HT-29 (cell line): ENCODE data around the gene FSTL4. TPM values are rescaled to one million over a fixed set of nuclear protein-coding genes. Genes with fewer than 3 reads are reported as not detected.

Source experiments
- DNase-seq: peaks from one replicate; pipeline ENCODE4 v3.0.0-alpha.2; 2015; ENCODE audit warnings: low spot score
- total RNA-seq: library from RNA; depleted of rRNA; stranded (reverse); fragments of >200 nt; shearing (Covaris generic); gene quantifications from 2 replicates; pipeline ENCODE4 v1.2.3, GENCODE V29; 2014

The FSTL4 gene
- total RNA-seq, 1 experiment from 2014 or later, result 0.33 TPM

DNA sequence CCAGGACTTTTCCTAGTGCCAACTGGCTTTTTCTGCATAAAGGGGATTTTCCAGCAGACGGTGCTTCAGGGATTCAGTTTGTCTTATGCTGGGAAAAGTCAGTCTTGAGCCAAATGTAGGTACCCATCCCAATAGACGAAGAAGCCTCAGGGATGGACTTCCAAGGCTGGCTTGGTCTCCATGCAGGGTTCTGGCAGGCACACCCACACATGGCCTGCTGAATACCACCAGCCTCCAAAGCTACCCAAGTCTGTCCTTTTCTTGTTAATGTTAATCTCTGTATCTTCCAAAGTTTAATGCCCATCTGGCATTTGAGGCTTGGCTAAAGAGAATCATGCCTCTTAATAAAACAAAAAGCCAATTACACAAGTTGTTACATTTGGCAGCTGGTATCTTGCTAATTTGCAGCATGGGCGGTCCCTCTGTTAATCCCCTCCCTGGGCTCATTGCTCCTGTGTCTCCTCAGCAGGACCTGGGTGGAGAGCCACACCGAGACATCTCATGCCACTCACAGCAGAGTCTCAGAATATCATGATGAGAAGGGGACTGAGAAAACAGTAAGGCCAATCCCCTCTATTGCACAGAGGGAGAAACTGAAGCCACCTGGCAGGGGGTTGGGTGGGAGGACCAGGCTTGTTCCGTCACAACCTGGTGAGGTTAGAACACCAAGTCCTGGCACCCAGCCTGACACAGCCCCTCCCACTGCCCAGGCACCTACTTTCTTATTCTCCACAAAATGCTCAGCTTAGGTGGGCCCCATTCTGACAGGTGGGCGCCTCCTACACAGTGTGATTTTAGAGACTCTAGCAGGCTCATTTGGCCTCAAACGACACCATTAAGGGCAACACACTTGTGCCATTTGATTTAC, 243.2 kb downstream of the FSTL4 start:
- no peak for DNase-seq

DNA sequence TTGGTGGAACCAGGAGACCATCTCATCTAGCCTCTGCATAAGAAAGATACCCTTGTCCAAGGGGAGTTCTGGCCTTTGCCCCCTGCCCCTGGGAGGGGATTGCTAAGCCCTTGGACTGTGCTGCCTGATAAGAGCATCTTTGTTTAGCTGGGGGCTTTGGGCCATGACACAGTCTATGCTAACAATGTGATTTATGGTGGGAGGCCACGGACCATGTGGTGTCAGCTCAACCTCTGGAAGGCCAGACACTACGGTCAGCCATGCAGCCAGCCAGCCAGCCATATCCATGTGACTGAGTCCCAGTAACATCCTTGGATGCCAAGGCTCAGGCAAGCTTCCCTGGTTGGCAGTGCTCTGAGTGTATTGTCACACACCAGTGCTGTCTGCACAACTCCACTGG, 244.4 kb downstream of the FSTL4 start:
- no peak for DNase-seq

GRCh38 chr5:133367071-133367786, 245.1 kb downstream of the FSTL4 start:
- no peak for DNase-seq

DNA sequence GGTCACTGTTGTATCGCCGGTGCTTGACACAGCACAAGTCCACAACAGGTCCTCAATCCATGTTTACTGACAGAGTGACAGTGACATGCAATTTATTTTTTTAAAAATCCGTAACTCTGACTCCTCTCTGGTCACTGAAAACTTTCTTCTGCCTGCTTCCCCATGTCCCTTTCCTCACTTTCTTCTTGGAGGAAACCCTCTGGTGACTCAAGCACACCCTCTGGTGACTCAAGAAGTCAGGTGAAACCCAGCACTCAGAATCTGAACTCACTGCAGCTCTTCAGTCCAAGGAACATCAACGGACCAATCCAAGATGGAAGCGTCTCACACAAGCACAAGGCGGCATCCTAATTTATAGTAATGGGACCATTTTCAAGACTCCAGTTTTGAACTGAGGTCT, 245.9 kb downstream of the FSTL4 start:
- DNase-seq, result no peak

GRCh38 chr5:133365738-133366137, 246.6 kb downstream of the FSTL4 start:
- DNase-seq, result no peak

DNA sequence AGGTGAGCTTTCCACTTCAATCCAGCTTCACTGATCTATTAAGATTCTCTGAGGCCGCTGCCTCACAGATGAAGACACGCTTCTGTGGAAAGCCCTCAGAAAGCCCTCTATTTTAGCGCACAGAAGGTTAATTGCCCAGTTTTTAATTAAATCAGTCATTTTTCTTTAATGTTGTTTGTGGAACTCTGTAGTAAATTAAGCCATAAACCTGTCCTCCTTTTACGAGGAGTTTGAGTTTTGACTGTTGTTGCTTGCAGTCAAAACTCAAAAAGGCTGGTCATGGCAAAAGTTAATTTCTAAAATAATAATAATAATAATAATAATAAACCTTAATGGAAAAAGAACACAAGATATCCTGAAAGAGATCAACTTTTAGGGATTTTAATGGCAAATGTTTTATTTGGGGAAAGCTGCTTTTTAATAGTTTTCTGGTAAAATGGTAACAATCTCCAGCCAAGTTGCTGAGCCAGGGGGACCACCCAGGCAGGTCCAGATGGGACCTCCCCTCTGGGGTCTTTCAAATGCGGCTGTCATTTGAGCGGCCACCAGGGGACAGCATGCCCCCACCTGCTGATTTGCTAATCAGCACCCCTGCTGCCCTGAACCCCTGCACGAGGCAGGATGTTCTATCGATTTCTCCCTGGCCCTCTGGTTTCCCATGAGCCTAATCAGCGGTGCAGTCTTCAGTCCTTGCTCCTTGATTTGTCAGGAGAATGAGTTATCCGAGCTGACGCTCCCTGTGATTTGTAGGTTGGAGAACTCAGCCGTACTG, 247.2 kb downstream of the FSTL4 start:
- DNase-seq, result no peak

- DNase-seq, result no peak
These were observed 248.3 kb downstream of the FSTL4 start for GRCh38 chr5:133363807-133364587.

GRCh38 chr5:133362438-133362837, 249.9 kb downstream of the FSTL4 start:
- DNase-seq, result no peak

GRCh38 chr5:133361922-133362321, 250.4 kb downstream of the FSTL4 start:
- DNase-seq, result no peak

DNA sequence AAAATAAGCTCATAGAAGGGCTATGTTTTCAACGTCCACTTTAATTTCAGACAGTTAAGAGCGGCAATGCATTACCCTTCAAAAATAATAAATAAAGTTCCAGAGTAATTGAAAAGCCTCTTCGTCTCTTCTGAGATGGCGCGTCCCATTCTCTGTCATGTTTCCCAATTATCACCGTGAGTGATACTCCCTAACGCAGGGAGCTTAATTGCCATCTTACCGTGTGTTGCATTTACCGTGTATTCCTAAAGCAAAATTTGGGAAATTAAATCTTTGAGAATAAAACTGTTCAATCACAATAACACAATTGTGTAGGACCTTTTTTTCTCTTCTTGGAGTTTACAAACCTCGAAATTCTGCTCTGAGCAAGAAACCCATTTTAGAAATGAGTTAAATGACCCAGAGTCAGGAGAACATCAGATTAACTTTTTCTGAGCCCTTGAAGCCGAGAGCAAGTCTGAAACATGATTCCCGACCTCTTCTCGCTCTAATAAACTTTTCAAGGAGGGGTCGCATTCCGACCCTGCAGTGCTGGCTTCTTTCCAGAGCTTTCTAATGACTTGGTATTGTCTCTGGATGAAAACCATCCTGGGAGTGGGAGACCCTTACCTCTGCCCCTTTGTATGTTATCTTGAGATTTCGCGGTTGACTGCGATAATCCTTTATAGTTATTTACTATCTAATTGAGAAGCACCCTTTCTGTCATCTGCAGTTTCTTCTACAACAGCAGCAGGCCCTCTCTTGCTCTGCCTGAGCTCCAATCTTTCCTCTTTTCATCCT, 251.5 kb downstream of the FSTL4 start:
- no peak for DNase-seq

GRCh38 chr5:133359861-133360260, 252.5 kb downstream of the FSTL4 start:
- no peak for DNase-seq

DNA sequence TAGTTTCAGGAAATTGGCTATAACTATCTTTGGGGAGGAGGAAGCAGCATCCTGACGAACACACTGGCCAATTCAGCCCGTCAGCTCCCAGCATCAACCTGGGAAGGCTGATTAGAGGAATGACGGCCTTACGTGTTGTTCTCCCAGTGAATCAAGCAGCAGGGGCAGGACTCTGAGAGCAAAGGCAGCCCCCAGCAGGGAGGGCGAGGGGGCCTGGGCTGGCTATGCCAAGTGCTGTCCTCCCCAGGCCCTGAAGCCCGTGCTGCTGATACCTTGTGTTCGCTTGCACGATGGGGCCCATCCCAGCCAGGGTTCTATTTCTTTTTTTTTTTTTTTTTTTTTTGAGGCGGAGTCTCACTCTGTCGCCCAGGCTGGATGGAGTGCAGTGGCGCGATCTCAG, 254.1 kb downstream of the FSTL4 start:
- no peak for DNase-seq

GRCh38 chr5:133357758-133358157, 254.6 kb downstream of the FSTL4 start:
- DNase-seq, result no peak

GRCh38 chr5:133356984-133357421, 255.3 kb downstream of the FSTL4 start:
- DNase-seq, result no peak

DNA sequence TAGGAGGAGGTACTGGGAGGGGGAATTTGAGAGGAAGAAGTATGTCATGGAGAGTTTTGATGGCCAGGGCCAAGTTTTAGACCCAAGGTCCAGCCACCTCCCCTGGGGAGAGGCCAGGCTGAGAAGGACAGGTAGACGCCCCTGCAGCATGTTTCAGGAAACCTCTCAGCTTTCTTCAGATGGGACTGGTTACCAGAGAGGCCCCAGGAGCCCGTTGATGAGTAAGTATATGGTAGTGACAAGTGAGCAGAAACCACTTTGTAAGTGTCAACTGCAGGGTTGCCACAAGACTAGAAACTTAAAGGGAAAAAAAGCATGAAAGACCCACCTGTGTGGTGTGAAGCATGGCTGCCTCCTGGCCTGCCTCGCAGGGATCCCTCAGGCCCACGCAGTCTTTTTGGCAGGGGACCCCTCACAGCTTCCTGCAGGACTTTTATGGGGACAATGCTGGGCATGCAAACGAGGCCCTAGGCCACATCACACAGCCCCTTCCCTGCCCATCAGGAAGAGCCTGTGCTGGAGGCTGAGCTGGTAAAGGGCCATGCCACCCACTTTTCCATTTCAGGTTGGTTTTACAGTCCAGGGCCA, 255.9 kb downstream of the FSTL4 start:
- DNase-seq, result no peak

DNA sequence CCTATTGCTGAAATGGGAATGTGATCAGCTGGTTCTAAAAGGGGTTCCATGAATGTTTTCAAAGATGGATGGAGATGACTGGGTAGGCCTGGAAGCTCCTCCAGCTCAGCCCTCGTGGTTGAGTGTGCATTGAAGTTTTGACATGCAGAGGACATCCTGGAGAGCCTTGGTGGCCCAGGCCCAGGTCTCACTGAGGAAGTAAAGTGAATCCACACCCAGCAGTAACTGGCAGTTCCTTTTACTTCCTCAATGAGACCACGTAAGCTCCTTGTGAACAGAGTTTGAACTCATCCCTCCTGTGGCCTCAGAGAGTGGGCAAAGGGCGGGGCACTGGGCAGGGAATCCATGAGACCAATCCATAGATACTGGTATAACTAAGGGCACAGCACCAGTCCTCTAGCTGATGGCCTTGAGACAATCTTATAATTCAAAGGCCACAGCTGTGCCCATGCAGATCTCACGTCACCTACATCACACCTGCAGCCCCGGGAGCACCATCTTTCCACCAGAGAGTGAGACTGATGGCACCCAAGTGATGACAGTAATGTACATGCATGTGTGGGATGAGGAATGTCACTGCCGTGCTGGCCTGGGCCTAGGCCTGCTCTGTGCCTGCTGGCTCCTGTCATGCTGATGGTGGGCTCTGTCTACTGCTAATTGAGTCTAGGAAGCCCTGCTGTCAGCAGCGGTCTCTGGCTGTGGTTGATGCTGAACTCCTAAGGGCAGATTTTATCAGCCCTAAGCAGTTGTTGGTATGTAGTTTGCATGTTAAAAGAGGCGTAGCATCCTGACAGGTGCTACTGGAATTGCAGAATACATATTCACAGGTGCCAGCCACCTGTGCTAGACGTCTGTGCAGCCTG, 257.8 kb downstream of the FSTL4 start:
- no peak for DNase-seq

GRCh38 chr5:133353741-133354140, 258.6 kb downstream of the FSTL4 start:
- no peak for DNase-seq

DNA sequence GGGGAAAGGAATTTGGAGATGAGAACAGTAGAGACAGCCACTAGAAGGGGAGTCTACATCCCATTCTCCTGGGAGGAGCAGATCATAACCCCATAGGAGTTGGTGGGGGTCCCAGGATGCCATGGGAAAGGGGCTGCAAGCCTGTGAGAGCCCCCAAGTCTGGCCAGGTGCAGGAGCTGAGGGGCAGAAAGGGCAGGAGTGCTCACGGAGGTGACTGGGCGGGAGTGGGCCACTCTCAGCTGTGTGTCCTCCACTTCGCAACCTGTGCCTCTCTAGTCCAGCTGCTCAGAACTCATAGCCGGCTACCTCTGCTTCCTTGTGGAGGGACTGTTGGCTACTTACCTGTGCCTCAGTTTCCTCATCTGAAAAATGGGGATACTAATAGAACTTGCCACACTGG, 263.9 kb downstream of the FSTL4 start:
- no peak for DNase-seq

DNA sequence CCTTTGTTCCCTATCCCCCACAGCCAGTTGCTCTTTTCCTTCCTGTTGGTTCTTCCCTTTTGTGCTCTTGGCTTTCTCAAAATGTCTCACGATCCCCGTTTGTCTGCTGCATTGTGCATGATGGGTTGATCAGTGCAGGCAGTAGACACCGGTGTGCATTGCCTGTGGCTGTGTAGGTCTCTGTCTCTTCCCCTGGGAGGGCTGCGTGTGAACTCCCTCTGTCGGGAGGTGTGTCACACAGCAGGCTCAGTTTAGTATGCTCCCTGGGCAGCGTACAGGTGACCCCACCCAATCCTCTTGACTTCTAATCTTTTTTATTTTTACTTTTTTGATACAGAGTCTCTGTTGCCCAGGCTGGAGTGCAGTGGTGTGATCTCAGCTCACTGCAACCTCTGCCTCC, 265.3 kb downstream of the FSTL4 start:
- peak; percentile 46 for DNase-seq
